Measurements from ENCODE around the gene ELK3. TPM values are rescaled to one million over a fixed set of nuclear protein-coding genes. Genes with fewer than 3 reads are reported as not detected.

The ELK3 gene
- total and polyA plus RNA-seq, 2 of the 8 experiments (the other 6 are each of a cell fraction or from before 2014, with no cell fraction given), result 3.5 to 14.3 TPM

DNA sequence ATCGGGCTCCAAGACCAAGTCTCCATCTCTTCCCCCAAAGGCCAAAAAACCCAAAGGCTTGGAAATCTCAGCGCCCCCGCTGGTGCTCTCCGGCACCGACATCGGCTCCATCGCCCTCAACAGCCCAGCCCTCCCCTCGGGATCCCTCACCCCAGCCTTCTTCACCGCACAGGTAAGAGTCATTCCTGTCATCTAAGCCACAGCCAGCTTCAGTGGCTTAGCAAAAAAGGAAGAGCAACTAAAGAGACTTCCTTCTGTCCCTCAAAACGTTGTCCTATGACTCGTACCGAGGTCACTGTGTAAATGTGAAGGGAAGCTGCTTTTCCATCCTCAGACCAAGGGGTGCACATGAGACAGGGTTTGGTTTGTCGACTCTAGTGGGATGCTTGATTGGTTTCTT, 53.4 kb downstream of the ELK3 start (continued):
- TF ChIP-seq GTF2F1 (IDR thresholded peaks at IDR 0.05; ENCODE audit: borderline replicate concordance, low read depth, low read length), result no peak
- no peak for TF ChIP-seq TCF12 (IDR thresholded peaks at IDR 0.05; ENCODE audit: low read depth, low read length)
- no peak for TF ChIP-seq RBBP5 (IDR thresholded peaks at IDR 0.05; ENCODE audit: borderline replicate concordance, low read depth, low read length)
- no peak for TF ChIP-seq TBP (IDR thresholded peaks at IDR 0.05; ENCODE audit: low read depth, low read length)
